BJ (cell line): ENCODE data around the gene GRB2. TPM values are rescaled to one million over a fixed set of nuclear protein-coding genes. Genes with fewer than 3 reads are reported as not detected.

ENCODE experiments used
- CTCF ChIA-PET: fragments of 350-600 bp; formaldehyde crosslinking; extraction: SDS; loops from one replicate; lab custom pipeline; 2021; ENCODE audit warnings: antibody characterized with exemption, inconsistent platforms; lab: Yijun Ruan, JAX
- POLR2A ChIA-PET: fragments of 300-600 bp; sonication (Branson Sonifier 250); formaldehyde crosslinking; extraction: SDS; loops from one replicate; lab custom pipeline; 2021; ENCODE audit warnings: antibody characterized with exemption; lab: Charles Lee
- DNase-seq: peaks from one replicate; pipeline ENCODE4 v3.0.0-alpha.2; 2011; ENCODE audit warnings: low read depth
- H3K27me3 ChIP-seq: 2 replicates; pipeline ENCODE4 v1.6.0; 2011; ENCODE audit warnings: low read length; ENCODE audit not compliant: control insufficient read depth, insufficient read depth
- H3K36me3 ChIP-seq: 2 replicates; pipeline ENCODE4 v1.5.1; 2011; ENCODE audit warnings: low read length; ENCODE audit not compliant: control insufficient read depth, insufficient read depth
- H3K4me3 ChIP-seq: 2 replicates; pipeline ENCODE4 v1.5.1; 2011; ENCODE audit warnings: low read depth, mild to moderate bottlenecking, control low read depth, low read length
- polyA plus RNA-seq: library from polyadenylated mRNA; depleted of rRNA; stranded (reverse); fragments of >200 nt; gene quantifications from 2 replicates; pipeline ENCODE4 v1.2.3, GENCODE V29; 2011
- TF ChIP-seq, protein P1 (sequence below): IDR thresholded peaks from 2 replicates; pipeline ENCODE4 v1.5.1; 2011; ENCODE audit warnings: low read depth, mild to moderate bottlenecking, control low read depth, inconsistent platforms, low read length, moderate library complexity; ENCODE audit not compliant: insufficient read depth

The GRB2 gene
- polyA plus RNA-seq, 1 experiment = 50.7 TPM

DNA sequence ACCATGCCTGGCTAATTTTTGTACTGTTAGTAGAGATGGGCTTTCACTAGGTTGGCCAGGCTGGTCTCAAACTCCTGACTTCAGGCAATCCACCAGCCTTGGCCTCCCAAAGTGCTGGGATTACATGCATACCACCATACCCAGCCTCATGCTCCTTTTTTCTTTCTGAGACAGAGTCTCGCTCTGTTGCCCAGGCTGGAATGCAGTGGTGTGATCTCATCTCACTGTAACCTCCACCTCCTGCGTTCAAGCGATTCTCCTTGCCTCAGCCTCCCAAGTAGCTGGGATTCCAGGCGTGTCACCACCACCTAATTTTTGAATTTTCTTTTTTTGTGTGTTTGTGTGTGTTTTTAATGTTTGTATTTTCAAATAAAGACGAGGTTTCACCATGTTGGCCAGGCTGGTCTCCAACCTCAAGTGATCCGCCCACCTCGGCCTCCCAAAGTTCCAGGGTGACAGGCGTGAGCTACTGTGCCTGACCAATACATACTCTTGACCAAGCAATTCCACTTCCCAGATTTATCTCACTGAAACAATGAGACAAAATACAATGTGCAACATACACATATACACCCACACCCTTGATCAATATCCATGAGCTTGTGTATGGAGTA, 5.0 kb downstream of the GRB2 start:
- H3K36me3 ChIP-seq = no peaks in the 10 kb centered on the region
- no peak for DNase-seq
- ChIA-PET POLR2A (interaction anchor here (0.6 kb wide), 1 partner anchor 123 kb away, joined by 6 read pairs; no protein-coding TSS in a partner anchor), CTCF (interaction anchor here (1.7 to 4.7 kb wide), 2 partner anchors 79 to 129 kb away, joined by 8 to 27 read pairs; partner anchors contain the start of gene MIF4GD)
- H3K4me3 ChIP-seq = no peak overlapping the region
- TF ChIP-seq, protein P1, sequence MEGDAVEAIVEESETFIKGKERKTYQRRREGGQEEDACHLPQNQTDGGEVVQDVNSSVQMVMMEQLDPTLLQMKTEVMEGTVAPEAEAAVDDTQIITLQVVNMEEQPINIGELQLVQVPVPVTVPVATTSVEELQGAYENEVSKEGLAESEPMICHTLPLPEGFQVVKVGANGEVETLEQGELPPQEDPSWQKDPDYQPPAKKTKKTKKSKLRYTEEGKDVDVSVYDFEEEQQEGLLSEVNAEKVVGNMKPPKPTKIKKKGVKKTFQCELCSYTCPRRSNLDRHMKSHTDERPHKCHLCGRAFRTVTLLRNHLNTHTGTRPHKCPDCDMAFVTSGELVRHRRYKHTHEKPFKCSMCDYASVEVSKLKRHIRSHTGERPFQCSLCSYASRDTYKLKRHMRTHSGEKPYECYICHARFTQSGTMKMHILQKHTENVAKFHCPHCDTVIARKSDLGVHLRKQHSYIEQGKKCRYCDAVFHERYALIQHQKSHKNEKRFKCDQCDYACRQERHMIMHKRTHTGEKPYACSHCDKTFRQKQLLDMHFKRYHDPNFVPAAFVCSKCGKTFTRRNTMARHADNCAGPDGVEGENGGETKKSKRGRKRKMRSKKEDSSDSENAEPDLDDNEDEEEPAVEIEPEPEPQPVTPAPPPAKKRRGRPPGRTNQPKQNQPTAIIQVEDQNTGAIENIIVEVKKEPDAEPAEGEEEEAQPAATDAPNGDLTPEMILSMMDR = no peak
- H3K27me3 ChIP-seq = no peaks in the 10 kb centered on the region

DNA sequence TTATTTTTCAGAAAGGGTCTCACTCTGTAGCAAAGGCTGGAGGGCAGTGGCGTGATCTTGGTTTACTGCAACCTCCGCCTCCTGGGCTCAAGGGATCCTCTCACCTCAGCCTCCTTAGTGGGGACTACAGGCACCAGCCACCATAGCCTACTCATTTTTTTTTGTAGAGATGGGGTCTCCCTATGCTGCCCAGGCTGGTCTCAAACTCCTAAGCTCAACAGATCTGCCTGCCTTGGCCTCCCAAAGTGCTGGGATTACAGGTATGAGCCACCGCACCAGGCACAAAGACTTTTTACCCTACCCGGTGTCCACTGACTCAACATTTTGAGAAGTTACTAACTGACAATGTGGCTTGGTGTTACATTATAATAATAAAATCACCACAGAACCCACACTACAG, 7.2 kb downstream of the GRB2 start:
- TF ChIP-seq, protein P1 = no peak
- POLR2A ChIA-PET = no interaction called here
- DNase-seq = no peak
- CTCF ChIA-PET = interaction anchor here (1.5 to 1.7 kb wide), 3 partner anchors 75 to 127 kb away, joined by 3 to 8 read pairs (median 6); partner anchors contain the start of gene MIF4GD
- Histone ChIP-seq H3K27me3 (no peaks in the 10 kb centered on the region), H3K36me3 (no peaks in the 10 kb centered on the region), H3K4me3 (no peak overlapping the region)

DNA sequence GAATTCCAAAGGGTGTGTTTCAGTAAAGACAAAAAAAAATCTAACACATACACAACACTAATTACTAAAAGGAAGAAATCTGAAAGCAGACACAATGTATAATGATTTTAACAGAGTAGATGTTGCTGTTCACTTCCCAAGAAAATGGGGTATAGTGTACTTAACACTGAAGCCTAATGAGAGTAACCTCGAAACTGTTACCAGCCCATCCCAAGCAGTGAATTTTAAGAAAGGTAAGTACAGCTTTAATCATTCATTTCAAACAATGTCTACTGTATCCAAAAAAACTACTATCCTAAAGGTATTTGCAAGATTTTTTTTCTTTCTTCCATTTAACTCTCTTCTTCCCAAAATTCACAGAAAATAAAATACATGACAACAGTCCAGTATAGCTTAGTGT, 8.3 kb downstream of the GRB2 start:
- H3K4me3 ChIP-seq = no peak overlapping the region
- TF ChIP-seq, protein P1 = no peak
- H3K27me3 ChIP-seq = no peaks in the 10 kb centered on the region
- CTCF ChIA-PET = interaction anchor here (0.9 to 1.7 kb wide), 5 partner anchors 9 to 126 kb away, joined by 3 to 8 read pairs (median 6); partner anchors contain the start of genes GRB2 and MIF4GD
- DNase-seq = no peak
- no peaks in the 10 kb centered on the region for H3K36me3 ChIP-seq
- POLR2A ChIA-PET = no interaction called here

DNA sequence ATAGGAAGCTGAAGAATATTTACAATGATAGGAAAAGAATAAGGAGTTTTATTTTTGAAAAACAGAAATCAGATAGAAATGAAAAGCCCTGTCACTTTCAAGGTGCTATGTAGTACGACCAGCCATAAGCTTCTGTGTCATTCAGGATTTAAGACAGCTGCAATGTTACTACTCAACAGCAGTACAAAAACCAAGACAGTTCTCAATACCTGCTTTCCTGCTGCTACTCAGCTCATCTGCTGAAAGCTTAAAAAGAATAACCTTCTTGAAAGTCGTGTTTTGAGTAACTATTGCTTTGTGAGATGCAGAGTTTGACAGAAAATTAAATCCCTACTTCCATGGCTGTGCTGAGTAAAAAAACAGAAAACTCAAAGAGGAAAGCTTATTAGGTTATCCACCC, 8.7 kb downstream of the GRB2 start:
- Histone ChIP-seq H3K36me3 (no peaks in the 10 kb centered on the region), H3K27me3 (no peaks in the 10 kb centered on the region), H3K4me3 (no peak overlapping the region)
- POLR2A ChIA-PET = interaction anchor here (0.7 kb wide), 1 partner anchor 13 kb away, joined by 3 read pairs; no protein-coding TSS in a partner anchor
- DNase-seq = no peak
- TF ChIP-seq, protein P1 = no peak
- CTCF ChIA-PET = interaction anchor here (0.9 to 1.7 kb wide), 5 partner anchors 9 to 126 kb away, joined by 3 to 8 read pairs (median 6); partner anchors contain the start of genes GRB2 and MIF4GD

DNA sequence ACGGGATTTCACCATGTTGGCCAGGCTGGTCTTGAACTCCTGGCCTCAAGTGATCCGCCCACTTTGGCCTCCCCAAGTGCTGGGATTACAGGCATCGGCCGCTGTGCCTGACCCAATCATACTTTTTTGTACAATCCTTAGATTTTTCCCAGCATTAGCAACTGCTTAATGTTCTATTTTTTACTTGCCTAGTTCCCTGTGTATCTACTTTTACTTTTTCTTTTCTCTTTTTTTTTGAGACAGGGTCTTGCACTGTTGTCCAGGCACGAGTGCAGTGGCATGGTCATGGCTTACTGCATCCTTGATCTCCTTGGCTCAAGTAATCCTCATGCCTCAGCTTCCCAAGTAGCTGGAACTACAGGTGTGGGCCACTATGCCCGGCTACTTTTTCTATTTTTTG, 9.5 kb downstream of the GRB2 start:
- ChIA-PET CTCF (interaction anchor here (0.7 to 4.0 kb wide), 4 partner anchors 8 to 73 kb away, joined by 3 to 22 read pairs (median 9); partner anchors contain the start of gene GRB2), POLR2A (no interaction called here)

More for the DNA sequence above, 9.5 kb downstream of the GRB2 start:
- no peak overlapping the region for H3K4me3 ChIP-seq
- DNase-seq = no peak
- H3K27me3 ChIP-seq = no peaks in the 10 kb centered on the region
- TF ChIP-seq, protein P1 = no peak
- H3K36me3 ChIP-seq = no peaks in the 10 kb centered on the region
